GM04504 (cell line): ENCODE data around the gene RNGTT.

Source experiments
- DNase-seq: peaks from one replicate; pipeline ENCODE4 v3.0.0-alpha.2; 2012; ENCODE audit warnings: low read depth

Gene RNGTT

DNA sequence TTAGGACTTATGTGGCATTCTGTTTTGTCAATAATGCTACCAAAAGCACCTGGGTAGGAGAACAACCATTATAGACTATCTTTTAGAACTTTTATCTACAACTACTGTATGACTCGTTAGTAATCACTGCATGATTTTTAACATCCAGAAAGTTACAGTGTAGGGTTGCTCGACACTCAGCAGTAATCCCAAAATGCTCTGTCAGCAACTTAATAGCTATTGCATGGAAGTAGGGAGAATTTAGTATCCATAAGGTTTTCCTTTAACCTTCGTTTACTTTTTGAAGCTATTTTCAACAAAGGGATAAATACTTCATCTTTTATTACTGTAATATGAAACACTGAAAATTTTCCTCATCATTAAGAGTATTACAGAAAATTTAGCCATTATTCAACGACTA lies 309.5 kb downstream of the RNGTT start:
- DNase-seq = no peak

DNA sequence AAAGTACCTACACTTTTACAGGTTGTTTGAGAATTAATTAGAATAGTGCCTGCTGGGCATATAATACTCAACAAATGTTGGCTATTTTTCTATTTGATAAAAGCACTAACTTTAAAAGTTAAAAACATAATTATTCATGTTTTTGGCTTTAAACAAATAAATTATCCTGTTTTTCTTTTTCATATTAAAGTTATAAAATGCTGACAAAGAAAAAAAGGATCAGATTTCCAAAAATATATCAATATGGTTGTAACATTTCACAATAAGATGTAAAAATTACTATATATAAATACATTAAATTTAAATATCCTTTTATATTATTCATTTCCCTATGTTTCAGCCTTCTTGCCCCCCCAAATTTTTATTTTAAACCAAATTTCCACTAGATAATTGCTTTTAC lies 312.0 kb downstream of the RNGTT start:
- DNase-seq = no peak

DNA sequence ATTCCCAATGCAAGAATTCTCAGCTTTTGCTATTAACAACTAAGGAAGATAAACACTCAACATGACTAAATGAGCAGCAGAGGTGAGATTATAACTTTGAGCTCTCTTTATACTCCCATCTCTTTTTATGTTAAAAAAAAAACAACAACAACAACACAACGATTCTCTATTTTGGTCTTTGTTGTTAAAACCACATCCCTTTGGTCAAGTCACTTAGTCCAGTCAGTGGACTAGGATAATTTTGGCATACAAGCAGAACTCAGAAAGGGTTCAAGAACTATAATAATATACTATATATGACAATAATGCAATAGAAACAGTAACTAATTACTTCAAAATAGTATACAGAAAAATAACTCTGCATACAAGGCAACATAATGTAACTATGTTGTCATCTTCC lies 312.4 kb downstream of the RNGTT start:
- DNase-seq = no peak

DNA sequence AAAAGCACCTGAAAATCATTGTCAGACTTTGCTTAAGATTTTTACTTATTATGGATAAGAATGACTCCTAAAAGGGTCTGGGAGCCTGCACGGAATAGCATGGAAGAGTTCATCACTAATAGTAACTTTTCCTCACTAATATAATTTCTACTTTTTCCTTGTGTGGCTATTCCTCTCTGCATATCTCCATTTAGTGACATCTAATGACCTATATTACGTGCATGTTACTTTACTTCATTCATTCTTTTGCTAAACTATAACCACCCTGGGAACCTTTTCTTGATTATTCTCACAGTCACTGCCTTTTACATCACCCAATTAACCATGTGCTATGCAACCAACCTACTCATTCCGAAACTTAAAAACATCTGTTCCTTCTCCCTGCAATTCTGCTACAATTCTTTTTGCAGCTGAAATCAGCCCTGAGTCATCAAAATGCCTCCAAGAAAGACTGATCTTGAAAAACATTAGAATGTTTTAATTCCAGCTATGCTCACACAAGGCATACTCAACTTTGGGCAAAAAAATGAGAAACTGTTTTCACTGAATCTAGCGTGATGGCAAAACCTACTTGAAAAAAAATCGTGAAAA lies 313.3 kb downstream of the RNGTT start:
- DNase-seq = peak; percentile 68

DNA sequence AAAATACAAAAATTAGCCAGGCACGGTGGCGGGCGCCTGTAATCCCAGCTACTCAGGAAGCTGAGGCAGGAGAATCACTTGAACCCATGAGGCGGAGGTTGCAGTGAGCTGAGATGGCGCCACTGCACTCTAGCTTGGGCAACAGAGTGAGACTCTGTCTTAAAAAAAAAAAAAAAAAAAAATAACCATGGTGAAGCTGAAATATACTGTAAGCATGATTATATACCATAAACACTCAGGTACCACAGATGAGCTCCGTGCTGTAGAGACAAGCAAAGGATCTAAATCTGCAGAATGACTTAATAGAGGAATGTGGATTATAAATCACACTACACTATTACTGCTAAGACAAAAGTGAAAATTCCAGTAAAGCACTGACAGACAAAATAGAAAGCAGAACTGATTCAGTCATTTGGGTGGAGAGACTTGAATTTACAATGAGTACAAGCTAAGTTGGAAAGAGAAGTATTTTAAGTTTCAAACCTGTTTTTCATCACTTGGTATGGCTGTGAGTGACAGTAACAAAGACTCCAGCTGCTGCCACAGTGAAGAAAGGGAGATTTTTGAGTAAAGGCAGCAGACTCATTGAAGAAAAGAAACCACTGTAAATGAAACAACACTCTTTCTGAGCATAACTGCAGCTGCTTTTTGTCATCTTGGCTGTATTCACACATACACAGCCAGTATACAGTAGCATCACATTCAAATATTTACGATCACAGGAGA lies 322.1 kb downstream of the RNGTT start:
- peak; percentile 11 for DNase-seq

DNA sequence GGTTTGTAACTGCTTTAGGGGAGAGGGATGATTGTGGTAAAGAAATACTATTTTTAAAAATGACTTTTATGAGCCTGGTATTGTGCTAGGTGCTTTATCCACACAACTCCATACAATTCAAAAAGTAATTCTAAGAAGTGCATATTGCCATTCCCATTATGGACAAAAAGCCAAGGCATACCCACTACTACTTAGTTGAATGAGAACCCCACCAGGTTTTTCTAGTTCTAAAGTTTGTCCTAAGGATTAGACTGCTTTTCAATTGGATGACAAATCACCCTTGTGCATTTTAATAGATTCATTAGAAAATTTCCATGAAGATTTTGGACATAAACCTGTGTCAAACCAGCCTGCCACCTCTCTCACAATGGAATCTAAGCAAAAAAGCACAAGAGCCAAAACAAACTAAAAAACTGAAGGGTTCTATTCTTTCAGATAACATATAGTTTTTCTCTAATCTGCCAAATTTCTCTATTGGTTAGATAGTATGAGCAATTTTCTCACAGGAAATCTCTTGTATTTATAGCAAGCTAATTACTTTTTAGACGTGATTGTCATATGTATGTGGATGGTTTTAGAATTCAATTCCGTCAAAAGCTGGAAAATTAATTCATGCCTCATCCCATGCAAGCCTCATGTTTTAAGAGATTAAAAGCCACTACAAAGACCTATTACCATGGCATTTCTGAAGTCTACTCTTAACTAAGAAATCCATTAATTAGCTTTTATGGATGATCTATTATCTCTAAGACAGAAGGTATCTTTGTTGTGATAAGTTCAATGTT lies 325.5 kb downstream of the RNGTT start:
- no peak for DNase-seq

DNA sequence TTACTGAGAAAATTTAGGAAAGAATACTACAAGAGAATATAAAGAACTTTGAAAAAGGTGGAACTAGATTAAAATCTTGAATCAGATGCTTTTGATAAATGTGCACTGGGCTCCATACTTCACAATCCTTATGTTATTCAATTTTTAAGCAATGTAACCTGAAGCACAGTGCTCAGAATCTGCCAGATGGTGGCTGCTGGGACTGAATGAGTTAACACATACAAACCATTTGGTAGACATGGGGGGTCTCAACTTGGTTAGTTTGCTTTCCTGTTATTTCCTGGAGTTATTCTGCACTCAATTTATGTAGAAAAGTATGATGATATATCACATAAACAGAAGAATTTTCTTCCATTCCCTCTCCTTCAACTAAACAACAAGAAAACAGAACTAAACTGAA lies 326.5 kb downstream of the RNGTT start:
- no peak for DNase-seq

DNA sequence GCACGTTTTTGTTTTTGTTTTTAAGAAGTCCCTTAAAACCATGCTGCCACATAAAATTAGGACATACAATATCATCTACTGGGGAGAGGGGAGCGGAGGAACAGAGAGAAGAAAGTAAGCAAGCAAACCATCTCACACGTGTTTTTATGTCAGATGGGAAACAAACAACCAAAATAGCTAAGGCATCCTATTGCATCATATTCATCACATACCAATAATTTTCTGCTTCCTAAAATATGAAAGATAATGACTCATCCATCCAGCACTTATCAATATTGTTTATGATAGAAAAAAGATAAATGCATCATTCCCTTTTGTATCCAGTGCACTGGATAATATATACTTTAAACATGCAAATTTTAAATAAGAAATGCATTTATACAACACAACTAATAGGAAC lies 329.6 kb downstream of the RNGTT start:
- no peak for DNase-seq

DNA sequence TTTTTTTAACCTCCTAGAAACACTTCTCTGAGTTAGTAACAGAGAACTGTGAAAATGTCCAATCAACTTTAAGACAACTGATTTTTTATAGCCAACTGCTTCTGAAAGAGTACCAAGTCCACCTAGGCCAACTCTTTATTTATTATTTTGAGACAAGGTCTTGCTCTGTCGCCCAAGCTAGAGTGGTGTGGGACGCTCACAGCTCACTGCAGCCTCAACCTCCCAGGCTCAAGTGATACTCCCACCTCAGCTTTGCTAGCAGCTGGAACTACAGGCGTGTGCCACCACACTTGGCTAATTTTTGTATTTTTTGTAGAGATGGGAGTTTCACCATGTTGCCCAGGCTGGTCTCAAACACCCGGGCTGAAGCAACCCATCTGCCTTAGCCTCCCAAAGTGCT lies 331.6 kb downstream of the RNGTT start:
- DNase-seq = no peak

DNA sequence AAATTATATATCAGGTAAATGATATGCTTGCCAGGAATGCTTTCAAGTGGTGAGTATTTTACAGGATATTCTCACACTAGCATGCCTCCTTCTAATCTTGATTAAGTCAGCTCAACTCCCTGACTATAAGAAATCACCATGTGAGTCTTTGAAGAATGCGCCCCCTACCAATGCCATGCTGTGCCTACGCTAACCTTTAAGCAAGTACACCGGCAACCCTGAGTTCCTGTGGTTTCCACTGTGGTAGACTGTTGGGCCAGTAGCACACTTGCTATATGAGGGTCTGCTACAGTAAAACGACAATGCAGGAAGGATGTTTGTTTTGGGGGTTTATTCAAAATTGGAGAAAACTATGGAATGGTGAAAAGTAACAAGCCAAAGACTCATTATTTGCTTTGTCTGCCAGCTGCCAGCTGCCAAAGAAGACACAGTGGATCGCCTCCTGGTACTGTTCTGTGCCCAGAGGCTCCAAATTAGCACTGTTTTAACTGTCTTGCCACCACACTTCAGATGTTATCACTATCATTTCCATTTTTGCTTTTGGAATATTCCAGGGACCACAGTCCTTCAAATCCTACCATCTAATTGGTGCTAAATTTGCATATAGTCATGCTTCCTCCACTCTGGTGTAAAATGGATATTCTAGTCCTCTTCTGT lies 333.5 kb downstream of the RNGTT start:
- no peak for DNase-seq

DNA sequence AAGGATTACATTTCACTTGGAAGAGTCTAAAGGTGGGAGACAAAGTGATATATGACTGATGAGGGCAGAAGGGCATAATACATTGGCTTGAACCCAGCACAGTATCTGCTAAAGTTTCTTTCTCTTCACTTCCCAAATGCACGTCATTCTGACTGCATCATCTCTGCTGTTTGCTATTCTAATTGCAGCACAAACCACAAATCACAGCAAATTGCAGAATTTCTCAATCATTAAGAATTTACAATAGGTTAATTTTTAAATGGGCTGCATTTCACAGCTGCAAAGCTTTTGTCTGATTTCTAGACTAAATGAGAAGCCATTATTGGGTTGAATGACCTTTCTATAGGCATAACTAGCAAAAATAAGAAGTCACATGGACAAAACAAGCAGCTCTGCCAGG lies 337.0 kb downstream of the RNGTT start:
- DNase-seq = no peak

DNA sequence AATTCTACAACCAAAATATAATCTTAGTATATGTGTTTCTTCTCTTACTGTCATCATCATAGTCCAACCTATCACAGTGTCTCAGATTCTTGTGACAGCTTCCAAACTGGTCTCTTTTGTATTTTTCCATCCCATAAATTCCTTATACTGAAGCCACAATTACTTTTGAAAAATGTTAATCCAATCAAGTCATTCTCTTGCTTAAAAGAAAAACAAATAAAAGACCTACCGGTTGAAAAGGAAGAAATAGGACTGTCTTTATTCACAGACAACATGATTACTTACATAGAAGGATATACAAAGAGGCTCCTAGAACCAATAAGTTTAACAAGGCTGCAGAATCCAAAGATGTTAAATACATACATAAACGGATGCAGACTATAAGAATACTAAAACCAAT lies 339.9 kb downstream of the RNGTT start:
- no peak for DNase-seq

DNA sequence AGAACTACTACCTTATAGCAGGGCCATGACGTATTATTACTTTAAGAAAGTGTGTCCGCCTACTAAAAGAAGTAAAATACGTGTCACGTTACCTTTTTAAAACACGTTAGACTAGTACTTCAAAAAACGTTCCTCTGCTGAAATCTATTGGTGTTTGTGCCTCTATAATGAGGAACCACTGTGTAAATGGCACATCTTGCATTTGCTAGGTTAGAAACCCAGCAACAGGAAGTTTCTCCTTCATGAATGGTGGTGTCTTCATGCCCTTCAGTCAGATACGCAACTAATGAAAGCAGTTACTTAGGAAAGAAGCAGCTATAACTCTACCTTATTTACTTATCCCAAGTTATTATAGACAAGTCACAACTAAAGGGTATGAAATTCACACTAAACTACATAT lies 343.5 kb downstream of the RNGTT start:
- DNase-seq = no peak

DNA sequence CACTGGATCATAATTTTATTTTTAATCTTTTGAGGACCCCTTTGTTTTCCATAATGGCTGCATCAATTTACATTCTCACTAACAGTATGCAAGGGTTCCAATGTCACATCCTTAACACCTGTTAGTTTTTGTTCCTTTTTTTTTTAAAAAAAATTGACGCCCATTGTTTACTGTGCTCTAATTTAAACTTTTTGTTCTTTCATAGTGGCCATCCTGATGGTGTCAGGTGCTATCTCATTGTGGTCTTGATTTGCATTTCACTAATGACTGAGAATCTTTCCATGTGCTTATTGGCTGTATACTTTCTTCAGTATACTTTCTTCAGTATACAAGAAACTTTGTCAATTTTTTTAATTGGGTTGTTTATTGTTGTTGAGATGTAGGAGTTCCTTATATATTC lies 347.0 kb downstream of the RNGTT start:
- DNase-seq = no peak

DNA sequence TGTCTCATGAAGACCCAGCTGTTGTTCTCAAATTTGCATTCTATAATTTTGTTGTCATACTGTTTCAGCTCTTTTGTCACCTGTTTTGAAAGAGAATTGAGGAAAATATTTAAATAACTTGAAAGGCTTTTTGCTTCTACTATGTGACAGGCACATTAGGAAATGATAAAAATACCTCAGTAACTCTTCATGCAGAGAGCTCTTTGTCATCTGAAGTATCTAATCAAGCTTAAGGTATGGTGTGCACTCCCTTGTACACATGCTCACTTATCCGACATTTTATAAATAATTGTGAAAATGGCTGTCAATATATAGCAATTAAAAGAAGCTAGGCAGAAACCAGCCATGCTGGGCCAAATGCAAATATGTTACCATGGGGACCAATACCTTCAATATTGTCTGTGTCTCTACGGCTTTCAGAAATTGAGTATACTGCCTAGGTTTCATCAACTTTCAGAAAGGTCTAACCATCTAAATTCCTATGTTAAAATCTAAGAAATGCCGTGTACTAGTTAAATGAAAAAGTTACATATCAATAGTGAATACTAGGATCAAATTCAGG lies 349.0 kb downstream of the RNGTT start:
- DNase-seq = no peak

DNA sequence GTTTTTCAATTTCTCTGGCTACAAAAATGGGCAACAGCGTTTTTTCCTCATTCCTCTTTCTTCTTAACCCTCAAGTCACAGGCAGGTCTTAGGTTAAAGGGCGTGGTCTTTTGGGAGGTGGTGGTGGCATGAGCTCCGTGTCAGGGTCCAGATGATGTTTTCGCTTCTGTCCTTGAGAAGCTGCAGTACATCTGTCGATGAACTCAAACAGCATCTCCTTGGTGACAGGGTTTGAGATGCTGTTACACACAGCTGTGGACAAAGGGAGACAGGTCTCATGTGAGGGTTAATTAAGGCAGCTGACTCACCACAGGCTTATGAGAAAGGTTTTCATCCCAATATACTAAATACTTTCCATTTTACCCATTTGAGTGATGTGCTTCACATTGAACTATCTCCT lies 350.8 kb downstream of the RNGTT start:
- DNase-seq = no peak

DNA sequence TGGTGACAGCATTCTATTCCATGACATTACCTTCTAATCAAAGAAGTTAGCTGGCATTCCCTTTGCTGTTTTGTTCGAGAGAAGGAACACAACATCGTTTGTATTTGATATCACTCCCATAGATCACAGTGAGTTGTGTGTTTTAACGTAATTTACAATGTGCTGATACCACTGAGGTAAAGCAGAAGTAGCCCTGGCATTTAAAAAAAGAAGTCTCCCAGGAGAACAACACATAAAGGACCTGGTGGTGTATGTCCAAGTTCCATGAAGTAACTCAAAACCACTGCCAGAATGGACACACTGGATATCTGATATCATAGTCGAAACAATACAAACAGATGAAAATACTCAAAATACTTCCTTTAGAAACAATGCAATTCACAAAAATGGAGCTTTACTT lies 351.7 kb downstream of the RNGTT start:
- no peak for DNase-seq

DNA sequence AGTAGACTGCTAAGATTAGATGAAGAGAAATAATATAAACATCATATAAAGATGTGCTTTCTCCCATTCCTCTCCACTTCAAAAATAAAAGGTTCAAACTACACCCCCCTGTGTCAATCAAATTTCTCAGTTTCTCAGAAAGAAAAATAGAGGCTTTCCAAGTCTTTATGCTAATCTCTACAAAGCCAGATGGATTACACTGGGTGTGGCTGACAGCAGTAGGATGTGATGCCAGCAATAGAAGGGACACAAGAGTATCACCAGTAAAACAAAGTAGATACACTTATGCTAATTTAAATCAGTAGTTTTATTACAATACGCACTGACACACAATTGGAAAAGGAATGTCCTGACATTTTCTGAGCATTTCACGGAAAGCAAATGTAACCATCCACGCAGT lies 353.4 kb downstream of the RNGTT start:
- DNase-seq = no peak

DNA sequence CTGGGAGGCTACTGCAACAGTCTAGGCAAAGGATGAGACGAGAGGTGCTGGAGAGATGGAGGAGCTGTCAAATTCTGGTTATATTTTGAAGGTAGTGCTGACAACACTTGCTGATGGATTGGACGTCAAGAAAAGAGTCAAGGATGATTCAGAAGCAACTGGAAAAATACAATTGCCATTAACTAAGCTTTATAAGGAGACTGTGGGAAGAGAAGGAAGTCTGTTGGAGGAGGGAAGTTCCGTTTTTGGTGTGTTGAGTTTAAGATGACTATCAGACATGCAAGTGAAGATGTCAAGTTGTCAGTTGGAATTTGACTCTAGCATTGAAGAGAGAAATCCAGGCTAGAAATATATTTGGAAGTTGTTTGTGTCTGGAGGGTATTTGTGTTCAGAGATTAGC lies 358.1 kb downstream of the RNGTT start:
- no peak for DNase-seq

DNA sequence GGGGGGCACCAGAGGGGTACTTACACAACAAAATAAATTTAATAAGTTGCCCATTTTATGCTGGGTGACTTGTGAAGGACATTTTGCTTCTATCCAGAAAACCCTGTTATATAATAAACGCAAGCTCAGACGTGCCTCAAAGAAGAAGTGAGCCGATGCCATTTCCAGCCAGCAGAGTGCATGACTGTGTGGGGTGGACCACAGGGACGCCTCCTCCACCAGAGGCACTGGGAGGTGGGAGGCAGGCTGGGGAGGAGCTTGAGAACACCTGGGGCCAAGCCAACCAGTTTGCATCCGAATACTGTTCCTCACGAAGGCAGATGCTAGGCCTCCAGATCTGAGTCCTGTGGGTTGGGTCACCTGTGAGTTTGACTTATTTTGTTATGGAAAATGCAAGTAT lies 363.8 kb downstream of the RNGTT start:
- no peak for DNase-seq

DNA sequence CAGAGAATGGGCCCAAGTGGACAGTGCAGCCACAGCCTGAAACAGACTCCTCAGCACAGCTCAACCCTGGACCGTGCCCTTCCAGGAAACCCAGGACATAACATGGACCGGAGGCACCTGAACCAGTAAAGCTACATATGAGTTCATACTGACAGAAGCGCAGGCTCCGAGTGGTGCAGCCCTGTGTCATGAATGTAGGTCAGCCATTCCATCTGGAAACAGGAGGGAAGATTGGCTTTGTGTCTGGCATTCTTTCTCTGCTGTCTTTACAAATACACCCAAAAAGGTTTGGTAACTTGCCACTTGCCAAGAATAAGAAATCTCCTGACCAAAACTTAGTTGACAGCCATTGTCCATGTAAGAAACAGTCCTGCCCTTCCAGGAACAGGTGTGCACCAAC lies 366.6 kb downstream of the RNGTT start:
- no peak for DNase-seq

DNA sequence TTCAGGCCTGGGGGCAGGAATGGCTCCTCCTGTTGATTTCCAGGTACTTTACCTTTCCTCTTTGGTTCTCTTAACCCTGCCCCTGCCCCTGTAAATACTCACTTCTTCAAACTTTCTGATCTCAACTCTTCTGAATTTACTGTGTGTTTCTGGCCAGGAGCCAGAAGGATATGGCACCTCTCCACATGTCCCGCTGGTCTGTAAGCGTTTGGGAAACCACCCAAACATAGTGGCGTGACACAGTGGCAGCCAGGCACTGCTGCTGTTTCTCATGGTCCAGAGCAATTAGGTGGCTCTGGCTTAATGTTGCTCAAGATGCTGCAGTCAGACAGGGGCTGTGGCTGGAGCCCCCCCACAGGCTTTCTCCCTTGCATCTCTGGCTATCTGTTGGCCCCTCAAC lies 374.5 kb downstream of the RNGTT start:
- DNase-seq = no peak

DNA sequence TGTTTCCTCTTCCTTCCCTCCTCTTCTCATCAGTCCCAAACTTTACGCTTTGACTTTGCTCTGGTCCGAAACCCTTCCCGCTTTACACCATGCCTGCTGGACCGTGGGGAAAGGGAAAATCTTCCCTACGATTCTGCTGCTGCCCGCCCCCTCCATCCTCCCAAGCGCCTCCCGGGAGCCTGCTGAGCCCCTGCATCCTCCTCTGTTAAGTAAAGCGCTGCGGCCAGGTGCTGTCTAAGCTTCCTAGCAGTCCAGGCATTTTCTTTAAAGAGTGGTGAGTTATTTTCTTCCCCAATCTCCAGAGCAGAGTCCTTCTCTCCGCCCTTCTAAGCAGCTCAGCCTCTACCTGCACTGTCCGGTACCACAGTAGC lies 376.3 kb downstream of the RNGTT start:
- no peak for DNase-seq
